WTC11 (cell line): Measurements from ENCODE around the gene MYOD1.

Experiments
- ATF2 ChIP-seq: sonication (generic); formaldehyde crosslinking; IDR thresholded peaks from 2 replicates; pipeline ENCODE4 v1.8.1; 2022; ENCODE audit warnings: low read depth, missing genetic modification reagents, borderline replicate concordance
- CREB1 ChIP-seq: sonication (generic); formaldehyde crosslinking; IDR thresholded peaks from 2 replicates; pipeline ENCODE4 v1.8.0; 2023; ENCODE audit warnings: mild to moderate bottlenecking, missing genetic modification reagents
- CTCF ChIP-seq: fragments of 200-600 bp; IDR thresholded peaks from 2 replicates; pipeline ENCODE4 v1.8.0; 2022; ENCODE audit warnings: antibody characterized with exemption
- ESRRA ChIP-seq: sonication (generic); formaldehyde crosslinking; IDR thresholded peaks from 2 replicates; pipeline ENCODE4 v1.8.1; 2022; ENCODE audit warnings: mild to moderate bottlenecking, missing genetic modification reagents, borderline replicate concordance
- GABPB1 ChIP-seq: sonication (generic); formaldehyde crosslinking; IDR thresholded peaks from 2 replicates; pipeline ENCODE4 v1.8.1; 2023; ENCODE audit warnings: mild to moderate bottlenecking, missing genetic modification reagents
- IRF1 ChIP-seq: sonication (generic); formaldehyde crosslinking; IDR thresholded peaks from 2 replicates; pipeline ENCODE4 v1.8.0; 2023; ENCODE audit warnings: missing genetic modification reagents
- RELA ChIP-seq: sonication (generic); formaldehyde crosslinking; IDR thresholded peaks from 2 replicates; pipeline ENCODE4 v1.8.1; 2022; ENCODE audit warnings: missing genetic modification reagents, mild to moderate bottlenecking, borderline replicate concordance
- SP1 ChIP-seq: sonication (generic); formaldehyde crosslinking; conservative IDR thresholded peaks from 2 replicates; pipeline ENCODE4 v1.8.1; 2022; ENCODE audit warnings: missing genetic modification reagents
- ZNF121 ChIP-seq: sonication (generic); formaldehyde crosslinking; IDR thresholded peaks from 2 replicates; pipeline ENCODE4 v1.8.0; 2023; ENCODE audit warnings: missing genetic modification reagents
- ZSCAN18 ChIP-seq: fragments of 250-450 bp; sonication (Bioruptor Pico); IDR thresholded peaks from 2 replicates; pipeline ENCODE4 v2.1.2; 2022; ENCODE audit warnings: mild to moderate bottlenecking, moderate library complexity

DNA sequence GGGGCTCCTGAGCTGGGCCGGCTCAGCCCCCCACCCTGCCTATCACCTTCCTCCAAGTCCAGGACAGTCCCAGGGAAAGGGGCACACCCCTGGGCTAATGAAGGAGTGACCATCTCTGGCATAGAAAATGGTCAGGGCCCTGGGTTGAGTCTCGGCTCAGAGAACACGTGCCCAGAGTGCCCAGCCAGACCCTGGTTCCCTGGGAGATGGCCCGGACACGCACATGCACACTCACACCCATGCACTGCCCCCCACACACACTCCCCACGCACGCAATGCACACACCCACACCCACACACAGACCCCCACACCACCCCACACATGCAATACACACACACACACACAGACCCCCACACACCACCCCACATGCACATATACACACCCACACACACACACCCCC is 43.9 kb downstream of the MYOD1 start:
- TF ChIP-seq ZNF121 (CRISPR knock-in tag) (no peak), SP1 (CRISPR knock-in tag) (no peak), CTCF (no peak), CREB1 (CRISPR knock-in tag) (no peak), RELA (CRISPR knock-in tag) (no peak), ATF2 (CRISPR knock-in tag) (no peak), IRF1 (CRISPR knock-in tag) (no peak), ZSCAN18 (CRISPR knock-in tag) (no peak), ESRRA (CRISPR knock-in tag) (no peak), GABPB1 (no peak)
